Activated CD8-positive, alpha-beta T cell treated with anti-CD3 and anti-CD28 coated beads for 36 hours (primary cell): ENCODE data around the gene IFIT3. TPM values are rescaled to one million over a fixed set of nuclear protein-coding genes. Genes with fewer than 3 reads are reported as not detected.

Experiments used
- ATAC-seq: fragments of 200-7000 bp; cut with Tn5 transposase; one replicate; pipeline ENCODE4 v1.10.0; 2021; ENCODE audit warnings: mild to moderate bottlenecking, moderate library complexity
- CTCF ChIA-PET: fragments of 350-600 bp; sonication (Branson Sonifier 250); formaldehyde crosslinking; loops from one replicate; lab custom pipeline; 2021; ENCODE audit warnings: antibody characterized with exemption; lab: Charles Lee
- POLR2A ChIA-PET: fragments of 350-600 bp; sonication (Branson Sonifier 250); formaldehyde crosslinking; loops from one replicate; lab custom pipeline; 2021; ENCODE audit warnings: antibody characterized with exemption; lab: Charles Lee
- DNase-seq: peaks from one replicate; pipeline ENCODE4 v3.0.0-alpha.2; 2020
- H3K27ac Mint-ChIP-seq: one replicate; pipeline ENCODE4 v1.8.0; 2021; ENCODE audit warnings: mild to moderate bottlenecking, mixed read lengths
- H3K27me3 Mint-ChIP-seq: one replicate; pipeline ENCODE4 v1.8.0; 2021; ENCODE audit warnings: mixed read lengths
- H3K36me3 Mint-ChIP-seq: one replicate; pipeline ENCODE4 v1.8.0; 2021; ENCODE audit warnings: low read depth, mixed read lengths
- H3K4me1 Mint-ChIP-seq: one replicate; pipeline ENCODE4 v1.8.0; 2021; ENCODE audit warnings: low read depth, mixed read lengths
- H3K4me3 Mint-ChIP-seq: one replicate; pipeline ENCODE4 v1.8.0; 2021; ENCODE audit warnings: mild to moderate bottlenecking, moderate library complexity, mixed read lengths
- H3K9me3 Mint-ChIP-seq: one replicate; pipeline ENCODE4 v1.8.0; 2021; ENCODE audit warnings: mixed read lengths
- intact Hi-C: fragments of 100-400 bp; cut with micrococcal nuclease; formaldehyde crosslinking; loops from one replicate; pipeline ENCODE4 v1.10.0; 2022
- total RNA-seq, 2 experiments: library from RNA; stranded (reverse); gene quantifications; one replicate each; pipeline ENCODE4 v1.2.3, GENCODE V29; 2021
- TF ChIP-seq, protein P1 (sequence below): fragments of 200-600 bp; IDR thresholded peaks from one replicate; pipeline ENCODE4 v1.8.0; 2022; ENCODE audit warnings: antibody characterized with exemption, mild to moderate bottlenecking

Gene IFIT3
- total RNA-seq, 2 experiments from 2014 or later, result 20.4 to 21.8 TPM

- no peaks in the 10 kb centered on the region for H3K9me3 Mint-ChIP-seq
- no peaks in the 10 kb centered on the region for H3K36me3 Mint-ChIP-seq
- no peaks in the 10 kb centered on the region for H3K4me1 Mint-ChIP-seq
- H3K27me3 Mint-ChIP-seq, result peaks cover 6% of the 10 kb centered on the region
- intact Hi-C loops, result no loop called here
- no peak for DNase-seq
- TF ChIP-seq, protein P1, sequence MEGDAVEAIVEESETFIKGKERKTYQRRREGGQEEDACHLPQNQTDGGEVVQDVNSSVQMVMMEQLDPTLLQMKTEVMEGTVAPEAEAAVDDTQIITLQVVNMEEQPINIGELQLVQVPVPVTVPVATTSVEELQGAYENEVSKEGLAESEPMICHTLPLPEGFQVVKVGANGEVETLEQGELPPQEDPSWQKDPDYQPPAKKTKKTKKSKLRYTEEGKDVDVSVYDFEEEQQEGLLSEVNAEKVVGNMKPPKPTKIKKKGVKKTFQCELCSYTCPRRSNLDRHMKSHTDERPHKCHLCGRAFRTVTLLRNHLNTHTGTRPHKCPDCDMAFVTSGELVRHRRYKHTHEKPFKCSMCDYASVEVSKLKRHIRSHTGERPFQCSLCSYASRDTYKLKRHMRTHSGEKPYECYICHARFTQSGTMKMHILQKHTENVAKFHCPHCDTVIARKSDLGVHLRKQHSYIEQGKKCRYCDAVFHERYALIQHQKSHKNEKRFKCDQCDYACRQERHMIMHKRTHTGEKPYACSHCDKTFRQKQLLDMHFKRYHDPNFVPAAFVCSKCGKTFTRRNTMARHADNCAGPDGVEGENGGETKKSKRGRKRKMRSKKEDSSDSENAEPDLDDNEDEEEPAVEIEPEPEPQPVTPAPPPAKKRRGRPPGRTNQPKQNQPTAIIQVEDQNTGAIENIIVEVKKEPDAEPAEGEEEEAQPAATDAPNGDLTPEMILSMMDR, result no peak
- CTCF ChIA-PET, result interaction anchor here (1.3 kb wide), 1 partner anchor 14 kb away, joined by 3 read pairs; no protein-coding TSS in a partner anchor
- ATAC-seq, result no peak
- H3K4me3 Mint-ChIP-seq, result no peak overlapping the region
- no peak overlapping the region for H3K27ac Mint-ChIP-seq
- POLR2A ChIA-PET, result no interaction called here
These were observed 46.9 kb downstream of the IFIT3 start for GRCh38 chr10:89374713-89375141.

DNA sequence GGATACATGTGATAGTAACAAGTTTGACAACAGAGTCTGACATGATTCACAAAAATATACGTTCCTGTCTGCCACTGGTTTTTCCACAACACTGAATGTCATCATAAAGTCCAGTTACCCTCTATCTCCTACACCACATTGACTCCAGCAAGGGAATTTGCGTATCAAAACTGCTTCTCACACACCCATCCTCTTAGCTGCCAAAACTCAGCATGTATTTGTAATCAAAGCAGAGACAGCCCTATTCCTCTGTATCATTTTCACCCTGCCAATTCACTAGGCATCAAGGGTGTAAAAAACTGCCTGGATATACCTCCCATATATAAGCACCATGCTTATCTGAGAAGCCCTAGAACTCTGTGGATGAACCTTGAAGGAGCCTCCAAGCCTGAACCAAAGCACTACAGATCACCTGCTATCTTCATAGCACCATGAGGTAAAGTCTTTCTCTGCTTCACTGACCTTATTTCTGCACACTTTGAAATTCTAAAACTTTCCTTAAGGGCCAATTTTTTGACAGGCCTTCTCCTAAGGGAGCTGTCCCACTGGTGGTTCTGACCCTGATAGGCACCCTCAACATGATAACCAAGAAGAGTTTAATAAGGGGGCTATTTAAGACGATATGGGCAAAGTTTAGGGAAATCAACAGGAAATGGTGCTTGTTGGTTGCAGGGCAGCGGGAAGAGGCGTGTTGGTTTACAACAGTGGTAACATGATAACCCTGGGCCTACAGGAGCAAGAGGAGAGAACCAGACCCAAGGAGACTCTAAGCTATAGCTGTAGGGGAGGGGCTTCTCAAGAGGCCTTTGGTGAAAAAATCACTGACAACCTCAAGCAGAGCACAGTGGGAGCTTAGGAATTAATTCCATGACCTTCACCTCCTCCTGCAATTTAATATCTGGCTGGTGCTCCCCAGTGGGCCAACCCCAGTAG, 50.2 kb downstream of the IFIT3 start, which contains the start of gene IFIT1B:
Gene IFIT1B (plus strand): TSS at position 352 of the 933 bp plus-strand sequence. CDS start 80 bp downstream, at position 432.
- no peaks in the 10 kb centered on the region for H3K9me3 Mint-ChIP-seq
- DNase-seq (no peak), ATAC-seq (no peak)
- ChIA-PET POLR2A (interaction anchor here (1.0 kb wide), 1 partner anchor 179 kb away, joined by 3 read pairs; no protein-coding TSS in a partner anchor), CTCF (interaction anchor here (1.0 to 1.6 kb wide), 4 partner anchors 9 to 127 kb away, joined by 3 to 4 read pairs (median 4); partner anchors contain the start of genes IFIT1 and LIPA)
- no peak within 1 kb of the TSS for H3K27ac Mint-ChIP-seq
- no peak within 1 kb of the TSS for H3K4me3 Mint-ChIP-seq
- TF ChIP-seq, protein P1, result no peak
- H3K27me3 Mint-ChIP-seq, result peaks cover under 1% of the 10 kb centered on the region
- no peaks in the 10 kb centered on the region for H3K36me3 Mint-ChIP-seq
- peaks cover 6% of the 10 kb centered on the region for H3K4me1 Mint-ChIP-seq
- intact Hi-C loops, result no loop called here

GRCh38 chr10:89379103-89379502, 51.3 kb downstream of the IFIT3 start:
- ChIA-PET CTCF (interaction anchor here (1.0 to 1.6 kb wide), 4 partner anchors 10 to 128 kb away, joined by 3 to 4 read pairs (median 4); partner anchors contain the start of genes IFIT1 and LIPA), POLR2A (no interaction called here)
- TF ChIP-seq, protein P1, result no peak
- ATAC-seq (no peak), DNase-seq (no peak)
- Mint-ChIP-seq H3K4me1 (peaks cover 8% of the 10 kb centered on the region), H3K27ac (no peak overlapping the region), H3K36me3 (no peaks in the 10 kb centered on the region), H3K27me3 (peaks cover 1% of the 10 kb centered on the region), H3K9me3 (no peaks in the 10 kb centered on the region), H3K4me3 (no peak overlapping the region)
- intact Hi-C loops, result no loop called here

- Mint-ChIP-seq H3K4me1 (peaks cover 8% of the 10 kb centered on the region), H3K4me3 (no peak overlapping the region), H3K27ac (no peak overlapping the region), H3K9me3 (no peaks in the 10 kb centered on the region), H3K36me3 (no peaks in the 10 kb centered on the region), H3K27me3 (peaks cover 1% of the 10 kb centered on the region)
- intact Hi-C loops, result no loop called here
- ATAC-seq (peak; percentile 71), DNase-seq (no peak)
- POLR2A ChIA-PET, result no interaction called here
- CTCF ChIA-PET, result interaction anchor here (3.0 kb wide), 1 partner anchor 14 kb away, joined by 13 read pairs; no protein-coding TSS in a partner anchor
- TF ChIP-seq, protein P1, result no peak
These were observed 55.0 kb downstream of the IFIT3 start for GRCh38 chr10:89382757-89383156.
